ENCODE measurements around the gene HK2.

DNA sequence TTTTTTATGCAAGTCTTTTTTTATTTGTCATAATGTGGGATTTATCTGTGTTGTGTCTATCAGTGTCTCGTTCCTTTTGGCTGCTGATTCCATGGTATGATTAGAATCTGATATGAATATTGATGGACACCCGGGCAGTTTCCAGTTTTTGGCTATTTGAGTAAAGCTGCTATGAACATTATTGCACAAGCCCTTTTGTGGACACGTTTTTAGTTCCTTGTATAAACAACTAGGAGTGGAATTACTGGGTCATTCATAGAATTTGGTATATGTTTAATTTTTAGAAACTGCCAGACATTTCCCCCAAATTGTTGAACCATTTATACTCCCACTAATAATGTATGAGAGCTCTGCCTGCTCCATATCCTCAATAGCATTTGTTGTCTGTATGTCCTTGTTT, 26.6 kb downstream of the HK2 start:
- TF ChIP-seq, protein P1, sequence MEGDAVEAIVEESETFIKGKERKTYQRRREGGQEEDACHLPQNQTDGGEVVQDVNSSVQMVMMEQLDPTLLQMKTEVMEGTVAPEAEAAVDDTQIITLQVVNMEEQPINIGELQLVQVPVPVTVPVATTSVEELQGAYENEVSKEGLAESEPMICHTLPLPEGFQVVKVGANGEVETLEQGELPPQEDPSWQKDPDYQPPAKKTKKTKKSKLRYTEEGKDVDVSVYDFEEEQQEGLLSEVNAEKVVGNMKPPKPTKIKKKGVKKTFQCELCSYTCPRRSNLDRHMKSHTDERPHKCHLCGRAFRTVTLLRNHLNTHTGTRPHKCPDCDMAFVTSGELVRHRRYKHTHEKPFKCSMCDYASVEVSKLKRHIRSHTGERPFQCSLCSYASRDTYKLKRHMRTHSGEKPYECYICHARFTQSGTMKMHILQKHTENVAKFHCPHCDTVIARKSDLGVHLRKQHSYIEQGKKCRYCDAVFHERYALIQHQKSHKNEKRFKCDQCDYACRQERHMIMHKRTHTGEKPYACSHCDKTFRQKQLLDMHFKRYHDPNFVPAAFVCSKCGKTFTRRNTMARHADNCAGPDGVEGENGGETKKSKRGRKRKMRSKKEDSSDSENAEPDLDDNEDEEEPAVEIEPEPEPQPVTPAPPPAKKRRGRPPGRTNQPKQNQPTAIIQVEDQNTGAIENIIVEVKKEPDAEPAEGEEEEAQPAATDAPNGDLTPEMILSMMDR (conservative IDR thresholded peaks at IDR 0.05; ENCODE audit: low read length) = no peak
- no peak for TF ChIP-seq EZH2phosphoT487 (IDR thresholded peaks at IDR 0.05; ENCODE audit: borderline replicate concordance)

Measured in Loucy (cell line).